ENCODE results near the gene SPTLC1.

The SPTLC1 gene

GRCh38 chr9:92094655-92095054 is 20.6 kb downstream of the SPTLC1 start:
- DNase-seq (ENCODE audit: low read depth) = no peak

- DNase-seq (ENCODE audit: low read depth) = no peak
Measured at GRCh38 chr9:92077888-92078287, 37.3 kb downstream of the SPTLC1 start.

GRCh38 chr9:92071634-92072033 is 43.6 kb downstream of the SPTLC1 start:
- no peak for DNase-seq (ENCODE audit: low read depth)

GRCh38 chr9:92066168-92066567 is 49.0 kb downstream of the SPTLC1 start:
- DNase-seq (ENCODE audit: low read depth) = no peak

GRCh38 chr9:92064711-92065110 is 50.5 kb downstream of the SPTLC1 start:
- DNase-seq (ENCODE audit: low read depth) = no peak

GRCh38 chr9:92061184-92061583 is 54.0 kb downstream of the SPTLC1 start:
- DNase-seq (ENCODE audit: low read depth) = no peak

GRCh38 chr9:92059661-92060060 is 55.6 kb downstream of the SPTLC1 start:
- no peak for DNase-seq (ENCODE audit: low read depth)

GRCh38 chr9:92058723-92059444 is 56.3 kb downstream of the SPTLC1 start:
- no peak for DNase-seq (ENCODE audit: low read depth)

- no peak for DNase-seq (ENCODE audit: low read depth)
Measured at GRCh38 chr9:92058026-92058425, 57.2 kb downstream of the SPTLC1 start.

GRCh38 chr9:92057226-92057625 is 58.0 kb downstream of the SPTLC1 start:
- DNase-seq (ENCODE audit: low read depth) = no peak

GRCh38 chr9:92055624-92056023 is 59.6 kb downstream of the SPTLC1 start:
- no peak for DNase-seq (ENCODE audit: low read depth)

- DNase-seq (ENCODE audit: low read depth) = no peak
Measured at GRCh38 chr9:92048924-92049625, 66.1 kb downstream of the SPTLC1 start.

GRCh38 chr9:92047500-92047899 is 67.7 kb downstream of the SPTLC1 start:
- DNase-seq (ENCODE audit: low read depth) = no peak

GRCh38 chr9:92046676-92047075 is 68.5 kb downstream of the SPTLC1 start:
- DNase-seq (ENCODE audit: low read depth) = no peak

GRCh38 chr9:92044936-92045335 is 70.3 kb downstream of the SPTLC1 start:
- DNase-seq (ENCODE audit: low read depth) = no peak

- no peak for DNase-seq (ENCODE audit: low read depth)
Measured at GRCh38 chr9:92043002-92043401, 72.2 kb downstream of the SPTLC1 start.

- DNase-seq (ENCODE audit: low read depth) = no peak
Measured at GRCh38 chr9:92042260-92042659, 73.0 kb downstream of the SPTLC1 start.

- DNase-seq (ENCODE audit: low read depth) = no peak
Measured at GRCh38 chr9:92036756-92037155, 78.5 kb downstream of the SPTLC1 start.

GRCh38 chr9:92036411-92036746 is 78.8 kb downstream of the SPTLC1 start:
- no peak for DNase-seq (ENCODE audit: low read depth)

GRCh38 chr9:92035687-92036410 is 79.4 kb downstream of the SPTLC1 start:
- DNase-seq (ENCODE audit: low read depth) = no peak

- DNase-seq (ENCODE audit: low read depth) = no peak
Measured at GRCh38 chr9:92035146-92035545, 80.1 kb downstream of the SPTLC1 start.

- no peak for DNase-seq (ENCODE audit: low read depth)
Measured at GRCh38 chr9:92033991-92034390, 81.2 kb downstream of the SPTLC1 start.

GRCh38 chr9:92033307-92033706 is 81.9 kb downstream of the SPTLC1 start:
- DNase-seq (ENCODE audit: low read depth) = no peak

All from activated T-cell treated with anti-CD3 and anti-CD28 coated beads for 1 hour (primary cell).